22Rv1 (cell line): ENCODE results near the gene SCN5A.

Source experiments
- CTCF ChIP-seq: fragments of 450-650 bp; IDR thresholded peaks from 2 replicates; pipeline ENCODE4 v1.5.1; 2017; ENCODE audit warnings: mild to moderate bottlenecking
- ZFX ChIP-seq: fragments of 450-650 bp; IDR thresholded peaks from 2 replicates; pipeline ENCODE4 v1.6.1; 2017; ENCODE audit warnings: antibody characterized with exemption, borderline replicate concordance

- TF ChIP-seq CTCF = no peak
- TF ChIP-seq ZFX = no peak
Observed at GRCh38 chr3:38587548-38588131, 61.8 kb downstream of the SCN5A start.
